DOHH2 (cell line): ENCODE results near the gene ADCY5.

Experiments
- CTCF ChIP-seq: fragments of 200-600 bp; sonication (generic); IDR thresholded peaks from one replicate; pipeline ENCODE4 v1.5.1; 2014; ENCODE audit warnings: antibody characterized with exemption, mild to moderate bottlenecking, low read depth, low read length; ENCODE audit not compliant: poor library complexity, severe bottlenecking
- EZH2phosphoT487 ChIP-seq: fragments of 200-600 bp; sonication (generic); IDR thresholded peaks from 2 replicates; pipeline ENCODE4 v1.6.1; 2017; ENCODE audit warnings: borderline replicate concordance, mild to moderate bottlenecking, antibody characterized with exemption, low read length, moderate library complexity, mixed read lengths

GRCh38 chr3:123330441-123330991 lies 118.4 kb downstream of the ADCY5 start:
- TF ChIP-seq CTCF (no peak), EZH2phosphoT487 (no peak)
